HG02571 (cell line): ENCODE measurements around the gene DCDC2.
"Not testable (repeated sequence)": the region's sequence is repeated elsewhere in the genome, so short reads cannot be mapped to it uniquely, and the experiment has no call there.

Source experiments
- ATAC-seq: cut with Tn5 transposase; IDR thresholded peaks from one replicate; pipeline ENCODE4 v1.9.1; 2021; ENCODE audit warnings: mild to moderate bottlenecking, moderate library complexity; ENCODE audit not compliant: unreplicated experiment

DCDC2 gene

DNA sequence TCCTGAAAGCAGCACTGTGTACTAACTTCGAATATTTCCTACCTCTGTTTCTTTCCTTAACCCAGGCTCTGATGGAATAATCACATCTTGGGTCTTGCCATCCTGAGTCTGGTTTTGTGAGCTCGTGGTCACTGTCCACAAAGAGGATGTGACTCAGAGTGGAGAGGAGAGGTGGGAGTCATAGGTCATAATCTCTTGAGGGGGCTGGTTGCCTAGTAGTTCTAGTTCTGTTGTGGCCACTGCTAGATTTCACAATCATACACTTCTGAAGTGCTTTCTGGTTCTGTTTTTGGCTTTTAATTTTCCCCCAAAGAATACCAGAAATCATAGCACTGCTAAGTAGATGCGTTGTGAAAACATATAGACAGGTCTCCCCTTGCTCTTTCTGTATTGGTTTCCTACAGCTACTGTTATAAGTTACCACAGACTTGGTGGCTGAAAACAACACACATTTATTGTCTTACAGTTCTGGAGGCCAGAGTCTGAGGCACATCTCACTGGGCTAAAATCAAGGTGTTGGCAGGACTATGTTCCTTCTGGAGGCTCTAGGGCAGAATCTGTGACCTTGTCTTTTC lies 129.1 kb downstream of the DCDC2 start:
- no peak for ATAC-seq

GRCh38 chr6:24228123-24228522 lies 129.7 kb downstream of the DCDC2 start:
- no peak for ATAC-seq

GRCh38 chr6:24227556-24227955 lies 130.3 kb downstream of the DCDC2 start:
- ATAC-seq: no peak

GRCh38 chr6:24226541-24226940 lies 131.3 kb downstream of the DCDC2 start:
- no peak for ATAC-seq

DNA sequence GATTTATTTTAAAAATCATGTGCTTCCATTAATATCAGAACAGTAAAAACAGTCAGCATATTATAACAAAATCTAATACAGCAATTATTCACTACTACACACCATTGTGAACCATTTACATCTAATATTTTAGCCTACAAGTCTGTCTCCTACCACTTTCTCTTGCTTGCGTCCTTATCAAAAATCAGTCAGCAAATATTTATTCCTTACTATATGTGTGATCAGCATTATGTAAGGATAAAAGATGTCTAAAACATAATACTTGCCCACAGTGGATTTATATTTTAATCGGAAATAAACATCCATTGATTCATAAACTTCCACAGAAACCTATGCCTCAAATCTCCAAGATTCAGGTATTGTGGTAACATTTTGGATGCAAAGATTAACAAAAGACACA lies 132.0 kb downstream of the DCDC2 start:
- no peak for ATAC-seq

- no peak for ATAC-seq
These were observed 134.5 kb downstream of the DCDC2 start for GRCh38 chr6:24223115-24223919.

- ATAC-seq: no peak
These were observed 138.2 kb downstream of the DCDC2 start for GRCh38 chr6:24219670-24220069.

GRCh38 chr6:24214984-24215383 lies 142.9 kb downstream of the DCDC2 start:
- ATAC-seq: no peak

DNA sequence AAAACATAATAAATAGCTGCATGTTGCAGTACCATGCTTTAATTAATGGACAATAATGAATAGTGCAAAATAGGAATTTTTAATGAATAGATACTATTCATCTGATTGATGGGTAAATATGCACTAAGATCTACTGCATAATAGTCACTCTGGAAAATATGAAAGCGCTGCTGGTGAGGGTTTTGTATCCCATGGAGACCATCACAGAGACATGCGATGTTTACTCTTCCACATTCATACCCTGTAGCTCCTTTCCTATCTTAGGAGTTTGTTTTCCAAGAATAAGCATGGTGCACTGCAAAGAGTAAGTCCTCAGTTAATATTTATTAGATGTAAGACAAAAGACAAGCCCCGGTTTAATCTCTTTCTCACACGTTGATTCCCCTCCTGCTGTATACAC lies 150.4 kb downstream of the DCDC2 start:
- no peak for ATAC-seq

GRCh38 chr6:24205020-24205492 lies 152.8 kb downstream of the DCDC2 start:
- no peak for ATAC-seq

GRCh38 chr6:24204113-24204512 lies 153.7 kb downstream of the DCDC2 start:
- not testable (repeated sequence) for ATAC-seq

DNA sequence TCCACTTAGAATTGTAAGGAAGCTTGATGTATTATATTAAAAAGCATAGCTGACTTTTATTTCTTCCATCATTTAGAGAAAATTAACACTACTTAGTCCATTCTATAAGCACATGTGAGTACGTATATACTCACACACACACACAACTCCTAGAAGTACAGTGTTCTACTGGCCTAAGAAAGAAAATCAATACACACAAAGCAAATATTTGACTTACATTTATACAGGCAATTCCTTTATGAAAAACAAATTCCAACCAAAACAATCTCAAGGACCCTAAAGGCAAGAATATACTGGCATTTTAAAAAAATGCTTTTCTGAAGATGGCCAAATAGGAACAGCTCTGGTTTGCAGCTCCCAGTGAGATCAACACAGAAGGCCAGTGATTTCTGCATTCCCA lies 160.0 kb downstream of the DCDC2 start:
- ATAC-seq: no peak

DNA sequence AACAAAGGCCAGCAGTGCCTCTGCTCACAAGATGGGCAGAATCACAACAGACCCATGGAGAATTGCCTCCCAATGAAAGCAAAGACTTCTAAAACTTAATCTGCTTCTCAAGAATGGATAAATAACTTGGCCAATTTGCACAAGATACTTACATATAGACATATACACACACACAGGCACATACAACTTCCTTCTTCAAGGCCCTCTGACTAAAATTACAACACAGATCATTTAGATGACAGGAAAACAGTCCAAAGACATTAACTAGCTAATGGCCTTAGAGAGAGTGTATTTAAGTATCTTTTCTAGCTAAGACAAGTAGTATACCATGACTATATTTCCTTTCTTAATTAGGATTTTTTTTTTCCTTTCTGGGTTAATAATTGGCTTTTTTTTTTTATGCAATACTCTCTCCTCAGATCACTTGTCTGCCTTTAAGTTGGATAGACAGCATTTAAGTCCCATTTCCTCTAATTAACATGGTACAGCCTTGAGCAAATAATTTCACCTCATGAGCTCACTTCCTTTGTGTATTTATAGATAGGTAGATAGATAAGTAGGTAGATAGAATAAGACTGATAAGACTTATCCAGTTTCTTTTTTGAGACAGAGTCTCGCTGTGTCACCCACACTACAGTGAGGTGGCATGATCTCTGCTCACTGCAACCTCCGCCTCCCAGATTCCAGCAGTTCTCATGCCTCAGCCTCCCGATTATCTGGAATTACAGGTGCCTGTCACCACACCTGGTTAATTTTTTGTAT lies 161.8 kb downstream of the DCDC2 start:
- no peak for ATAC-seq

DNA sequence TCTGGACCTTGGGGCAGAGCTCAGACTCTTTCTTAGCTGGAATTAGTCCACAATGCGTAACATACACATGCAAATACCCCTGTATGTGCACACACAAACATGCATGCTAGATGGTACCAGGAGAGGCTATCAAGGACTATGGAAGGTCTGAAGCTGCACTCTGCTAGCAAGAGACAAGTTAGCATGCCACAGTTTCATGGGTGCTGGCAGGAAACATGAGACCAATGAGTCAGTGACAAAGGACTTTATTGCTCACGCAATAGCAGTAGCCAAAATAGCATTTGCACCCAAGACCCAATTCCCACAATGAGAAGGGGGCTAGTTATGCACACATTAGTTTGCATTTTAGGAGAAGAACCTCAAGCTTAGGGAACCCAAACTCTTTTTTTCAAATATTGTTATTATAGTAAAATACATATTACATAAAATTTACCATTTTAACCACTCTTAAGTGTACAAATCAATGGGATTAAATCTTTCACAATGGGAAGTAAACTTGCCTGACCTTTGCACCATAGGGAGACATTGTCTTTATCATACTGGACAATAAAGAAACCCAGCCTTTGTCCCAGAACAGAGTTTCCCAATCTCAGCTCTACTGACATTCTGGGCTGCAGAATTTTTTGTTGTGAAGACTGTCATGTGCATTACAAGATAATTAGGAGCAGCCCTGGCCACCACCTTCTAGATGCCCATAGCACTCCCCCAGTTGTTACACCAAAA lies 162.7 kb downstream of the DCDC2 start:
- ATAC-seq: no peak

- ATAC-seq: no peak
These were observed 164.5 kb downstream of the DCDC2 start for GRCh38 chr6:24193364-24193763.

- no peak for ATAC-seq
These were observed 166.5 kb downstream of the DCDC2 start for GRCh38 chr6:24191346-24191745.

GRCh38 chr6:24188578-24189080 lies 169.2 kb downstream of the DCDC2 start:
- ATAC-seq: no peak

DNA sequence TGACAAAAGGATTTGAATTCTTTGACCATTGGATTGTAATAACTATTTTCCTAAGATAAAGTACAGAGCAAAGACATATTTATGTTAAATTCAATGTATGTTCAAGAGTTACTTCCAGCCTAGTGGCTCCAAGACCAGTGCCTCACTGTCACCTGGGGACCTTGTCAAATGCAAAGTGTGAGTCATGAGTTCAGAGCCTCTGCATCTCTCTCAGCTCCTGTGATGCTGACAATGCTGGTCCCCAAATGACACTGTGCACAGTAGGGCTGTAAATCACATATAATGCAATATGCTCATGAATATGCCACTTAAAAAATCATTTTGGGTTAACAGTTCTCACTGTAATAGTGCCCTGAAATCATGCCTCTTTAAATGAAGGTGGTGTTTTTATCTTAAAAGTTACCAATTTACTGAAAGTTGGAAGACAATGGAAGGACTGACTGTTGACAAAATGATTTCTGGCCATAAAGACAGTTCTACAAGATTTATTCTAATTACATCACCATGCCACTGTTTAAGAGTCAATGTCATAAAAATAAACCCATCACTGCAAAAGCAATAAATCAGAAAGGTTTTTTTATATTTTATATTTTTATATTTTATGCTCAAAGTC lies 169.8 kb downstream of the DCDC2 start:
- no peak for ATAC-seq

DNA sequence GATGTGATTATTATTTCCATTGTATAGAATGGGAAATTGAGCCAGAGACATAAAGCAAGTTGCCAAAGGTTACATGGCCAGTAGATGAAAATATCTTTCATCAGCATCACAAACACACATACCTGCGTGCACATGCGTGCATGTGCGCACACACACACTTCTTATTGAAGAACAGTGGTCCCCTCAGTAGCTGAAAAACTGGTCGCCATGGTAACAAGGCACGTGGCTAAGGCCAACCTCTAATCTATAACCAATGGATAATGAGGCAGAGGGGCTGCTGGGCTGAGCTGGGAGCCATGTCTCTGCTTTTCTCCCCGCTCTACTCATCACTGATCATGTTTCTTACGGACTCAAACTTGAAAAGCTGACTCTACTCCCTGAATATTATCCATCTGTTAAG lies 171.5 kb downstream of the DCDC2 start:
- no peak for ATAC-seq

DNA sequence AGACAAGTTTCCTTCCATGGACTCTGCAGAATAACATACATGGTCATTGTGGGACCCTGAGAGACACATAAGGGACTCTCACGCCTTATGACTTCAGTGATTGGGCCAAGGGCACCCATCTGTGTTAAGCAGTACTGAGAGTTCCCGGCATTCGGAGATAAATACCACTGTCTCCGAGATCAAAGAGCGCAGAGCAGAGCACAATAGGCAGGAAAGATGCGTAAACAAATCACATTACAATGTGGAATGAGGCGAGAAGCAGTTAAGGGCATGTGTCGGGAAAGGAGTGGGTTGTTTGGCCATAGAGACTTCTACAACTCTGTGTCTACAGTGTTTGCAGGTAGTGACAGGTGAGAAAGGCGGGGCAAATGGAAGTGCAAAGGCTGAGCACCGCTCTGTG lies 174.3 kb downstream of the DCDC2 start:
- no peak for ATAC-seq

GRCh38 chr6:24157886-24158285 lies 200.0 kb downstream of the DCDC2 start:
- no peak for ATAC-seq
